Measurements from ENCODE around the gene SECTM1.

SECTM1 gene

GRCh38 chr17:82324566-82325285, 8.8 kb downstream of the SECTM1 start:
- TF ChIP-seq, protein P1, sequence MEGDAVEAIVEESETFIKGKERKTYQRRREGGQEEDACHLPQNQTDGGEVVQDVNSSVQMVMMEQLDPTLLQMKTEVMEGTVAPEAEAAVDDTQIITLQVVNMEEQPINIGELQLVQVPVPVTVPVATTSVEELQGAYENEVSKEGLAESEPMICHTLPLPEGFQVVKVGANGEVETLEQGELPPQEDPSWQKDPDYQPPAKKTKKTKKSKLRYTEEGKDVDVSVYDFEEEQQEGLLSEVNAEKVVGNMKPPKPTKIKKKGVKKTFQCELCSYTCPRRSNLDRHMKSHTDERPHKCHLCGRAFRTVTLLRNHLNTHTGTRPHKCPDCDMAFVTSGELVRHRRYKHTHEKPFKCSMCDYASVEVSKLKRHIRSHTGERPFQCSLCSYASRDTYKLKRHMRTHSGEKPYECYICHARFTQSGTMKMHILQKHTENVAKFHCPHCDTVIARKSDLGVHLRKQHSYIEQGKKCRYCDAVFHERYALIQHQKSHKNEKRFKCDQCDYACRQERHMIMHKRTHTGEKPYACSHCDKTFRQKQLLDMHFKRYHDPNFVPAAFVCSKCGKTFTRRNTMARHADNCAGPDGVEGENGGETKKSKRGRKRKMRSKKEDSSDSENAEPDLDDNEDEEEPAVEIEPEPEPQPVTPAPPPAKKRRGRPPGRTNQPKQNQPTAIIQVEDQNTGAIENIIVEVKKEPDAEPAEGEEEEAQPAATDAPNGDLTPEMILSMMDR (IDR thresholded peaks at IDR 0.05; ENCODE audit: low read depth, low read length) = no peak
- no peak for TF ChIP-seq MYC (IDR thresholded peaks at IDR 0.05; ENCODE audit: low read depth, low read length)
- TF ChIP-seq MAX (IDR thresholded peaks at IDR 0.05; ENCODE audit: low read depth, low read length) = no peak
- no peak for TF ChIP-seq POLR2A (IDR thresholded peaks at IDR 0.05; ENCODE audit: extremely low read depth, insufficient read length)
- H3K4me3 ChIP-seq (ENCODE audit: low read depth, low read length) = no peak overlapping the region
- DNase-seq (ENCODE audit: low read depth) = no peak

GRCh38 chr17:82323514-82324234, 9.9 kb downstream of the SECTM1 start:
- DNase-seq (ENCODE audit: low read depth) = no peak

DNA sequence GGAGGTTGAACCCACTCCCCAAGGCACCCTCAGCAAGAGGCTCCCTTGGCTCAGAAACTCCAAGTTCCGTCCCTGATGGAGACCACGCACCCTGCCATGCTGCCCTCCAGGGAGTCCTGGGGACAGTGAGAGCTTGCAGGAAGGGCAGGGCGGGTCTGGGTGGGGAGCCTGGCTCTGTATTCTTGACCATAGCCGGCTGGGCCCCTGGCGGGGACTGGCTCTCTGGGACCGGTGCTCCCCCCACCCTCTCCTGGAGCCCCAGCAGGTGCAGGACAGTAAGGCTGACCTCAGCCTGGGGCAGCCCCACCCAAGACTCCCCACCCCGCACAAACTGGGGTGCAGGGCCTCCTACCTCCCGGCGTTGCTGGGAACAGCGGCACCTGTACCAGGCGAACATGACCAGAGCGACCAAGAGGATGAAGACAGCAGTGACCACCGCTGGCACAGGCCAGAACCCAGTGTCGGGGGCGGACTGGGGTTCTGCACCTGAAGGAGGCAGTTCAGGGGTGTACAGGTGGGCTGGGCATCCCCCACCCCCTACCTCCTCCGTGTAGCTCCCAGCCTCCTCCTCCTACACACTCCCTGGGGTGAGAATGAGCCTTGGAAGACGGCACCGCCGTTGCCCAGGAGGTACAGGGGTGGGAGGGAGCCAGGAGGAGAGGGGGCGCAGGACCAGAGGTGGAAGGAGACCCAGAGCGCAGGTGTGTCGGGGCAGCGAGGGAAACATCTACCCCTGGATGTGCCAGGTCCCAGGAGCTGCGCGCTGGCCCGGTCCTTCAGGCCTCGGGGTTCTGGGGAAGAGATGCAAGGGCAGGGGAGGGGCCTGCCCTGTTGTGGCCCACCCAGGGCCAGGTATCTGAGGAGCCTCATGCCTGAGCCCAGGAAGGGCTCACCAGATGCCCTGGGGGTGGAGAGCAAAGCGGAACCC, 10.8 kb downstream of the SECTM1 start:
- no peak for TF ChIP-seq MYC (IDR thresholded peaks at IDR 0.05; ENCODE audit: low read depth, low read length)
- TF ChIP-seq POLR2A (IDR thresholded peaks at IDR 0.05; ENCODE audit: extremely low read depth, insufficient read length) = no peak
- TF ChIP-seq MAX (IDR thresholded peaks at IDR 0.05; ENCODE audit: low read depth, low read length) = no peak
- TF ChIP-seq, protein P1 (IDR thresholded peaks at IDR 0.05; ENCODE audit: low read depth, low read length) = no peak
- DNase-seq (ENCODE audit: low read depth) = no peak
- no peak overlapping the region for H3K4me3 ChIP-seq (ENCODE audit: low read depth, low read length)

More at GRCh38 chr17:82323514-82324234, 9.9 kb downstream of the SECTM1 start:
- TF ChIP-seq MYC (IDR thresholded peaks at IDR 0.05; ENCODE audit: low read depth, low read length) (no peak), MAX (IDR thresholded peaks at IDR 0.05; ENCODE audit: low read depth, low read length) (no peak), POLR2A (IDR thresholded peaks at IDR 0.05; ENCODE audit: extremely low read depth, insufficient read length) (no peak)
- TF ChIP-seq, protein P1 (IDR thresholded peaks at IDR 0.05; ENCODE audit: low read depth, low read length) = no peak
- no peak overlapping the region for H3K4me3 ChIP-seq (ENCODE audit: low read depth, low read length)

DNA sequence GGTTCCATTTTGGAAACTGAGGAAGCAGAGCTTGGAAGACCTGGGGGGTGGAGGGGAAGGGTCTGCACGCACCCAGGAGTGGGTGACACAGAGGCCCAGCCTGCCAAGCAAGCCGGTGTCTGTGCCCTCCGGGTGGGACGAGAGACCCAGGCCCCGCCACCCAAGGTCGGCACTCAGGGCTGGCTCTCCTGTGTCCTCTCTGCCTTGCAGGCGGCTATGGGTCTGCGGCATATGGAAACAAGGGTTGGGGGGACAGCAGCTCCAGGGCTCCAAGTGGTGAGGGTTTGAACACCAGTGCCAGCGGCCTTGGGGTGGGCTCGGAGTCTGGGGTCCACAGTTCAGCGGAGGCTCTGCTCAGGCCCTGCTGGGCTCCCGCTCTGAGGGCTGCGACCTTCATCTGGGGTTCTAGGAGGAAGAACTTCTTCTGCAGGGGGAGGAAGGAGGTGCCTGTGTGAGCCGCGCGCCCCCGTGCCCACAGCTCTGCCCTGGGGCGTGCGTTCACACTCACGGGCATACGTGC, 11.6 kb downstream of the SECTM1 start:
- TF ChIP-seq, protein P1 (IDR thresholded peaks at IDR 0.05; ENCODE audit: low read depth, low read length) = no peak
- TF ChIP-seq POLR2A (IDR thresholded peaks at IDR 0.05; ENCODE audit: extremely low read depth, insufficient read length) (no peak), MYC (IDR thresholded peaks at IDR 0.05; ENCODE audit: low read depth, low read length) (no peak), MAX (IDR thresholded peaks at IDR 0.05; ENCODE audit: low read depth, low read length) (no peak)

More for the DNA sequence above, 11.6 kb downstream of the SECTM1 start:
- DNase-seq (ENCODE audit: low read depth) = no peak
- no peak overlapping the region for H3K4me3 ChIP-seq (ENCODE audit: low read depth, low read length)

All from NB4 (cell line).